Karpas-422 (cell line): ENCODE measurements around the gene SUSD6. TPM values are rescaled to one million over a fixed set of nuclear protein-coding genes. Genes with fewer than 3 reads are reported as not detected.

Experiments
- DNase-seq: peaks from one replicate; pipeline ENCODE4 v3.0.0-alpha.2; 2015
- H2AFZ ChIP-seq: fragments of 200-600 bp; sonication (generic); 2 replicates; pipeline ENCODE4 v1.6.1; 2014; ENCODE audit warnings: antibody characterized with exemption, low read length, mixed read lengths
- H3K27ac ChIP-seq: fragments of 200-600 bp; sonication (generic); 2 replicates; pipeline ENCODE4 v1.5.1; 2014; ENCODE audit warnings: mild to moderate bottlenecking, low read length, moderate library complexity
- H3K27me3 ChIP-seq: fragments of 200-600 bp; sonication (generic); 2 replicates; pipeline ENCODE4 v1.6.1; 2014; ENCODE audit warnings: low read length, mixed read lengths
- H3K36me3 ChIP-seq: fragments of 200-600 bp; sonication (generic); 2 replicates; pipeline ENCODE4 v1.6.1; 2014; ENCODE audit warnings: low read length, mixed read lengths; ENCODE audit not compliant: insufficient read depth
- H3K4me1 ChIP-seq: fragments of 200-600 bp; sonication (generic); 2 replicates; pipeline ENCODE4 v1.6.1; 2014; ENCODE audit warnings: mild to moderate bottlenecking, low read length, mixed read lengths
- H3K4me2 ChIP-seq: fragments of 200-600 bp; sonication (generic); 2 replicates; pipeline ENCODE4 v1.6.1; 2014; ENCODE audit warnings: low read length, low read depth, mild to moderate bottlenecking; ENCODE audit not compliant: poor library complexity, severe bottlenecking
- H3K4me3 ChIP-seq: fragments of 200-600 bp; sonication (generic); 2 replicates; pipeline ENCODE4 v1.5.1; 2014; ENCODE audit warnings: mild to moderate bottlenecking, antibody characterized with exemption, low read length, mixed read lengths
- H3K79me2 ChIP-seq: fragments of 200-600 bp; sonication (generic); 2 replicates; pipeline ENCODE4 v1.6.1; 2014; ENCODE audit warnings: mild to moderate bottlenecking, low read length, mixed read lengths
- H3K9ac ChIP-seq: fragments of 200-600 bp; sonication (generic); 2 replicates; pipeline ENCODE4 v1.6.0; 2014; ENCODE audit warnings: low read length
- H3K9me2 ChIP-seq: fragments of 200-600 bp; sonication (generic), shearing (Covaris generic); replicated peaks from 2 replicates; pipeline ENCODE4 v1.6.0; 2014; ENCODE audit warnings: mild to moderate bottlenecking, low read length, moderate library complexity; ENCODE audit not compliant: insufficient read depth
- H3K9me3 ChIP-seq: fragments of 300-700, 200-600 bp; sonication (generic); 2 replicates; pipeline ENCODE4 v1.6.1; 2014; ENCODE audit warnings: low read length, mixed read lengths
- H4K20me1 ChIP-seq: fragments of 200-600 bp; sonication (generic); 2 replicates; pipeline ENCODE4 v1.6.1; 2014; ENCODE audit warnings: mild to moderate bottlenecking, antibody characterized with exemption, low read length, low read depth; ENCODE audit not compliant: insufficient read depth
- total RNA-seq: library from RNA; depleted of rRNA; stranded (reverse); fragments of >200 nt; shearing (Covaris generic); gene quantifications from 2 replicates; pipeline ENCODE4 v1.2.3, GENCODE V29; 2014; ENCODE audit warnings: low replicate concordance

SUSD6 gene
- total RNA-seq, 1 experiment from 2014 or later: 46.0 TPM

- peak; percentile 78 for DNase-seq
- peak overlapping the region; percentile 90 for H3K27ac ChIP-seq
- peaks cover 20% of the 10 kb centered on the region for H4K20me1 ChIP-seq
- no peaks in the 10 kb centered on the region for H3K9me3 ChIP-seq
- H3K27me3 ChIP-seq: no peaks in the 10 kb centered on the region
- H3K9ac ChIP-seq: peak overlapping the region; percentile 60
- H3K4me1 ChIP-seq: peaks cover 100% of the 10 kb centered on the region
- no peaks in the 10 kb centered on the region for H3K9me2 ChIP-seq
- no peaks in the 10 kb centered on the region for H3K36me3 ChIP-seq
- H2AFZ ChIP-seq: no peak overlapping the region
- H3K4me3 ChIP-seq: peak overlapping the region; percentile 54
- H3K4me2 ChIP-seq: peak overlapping the region; percentile 67
- H3K79me2 ChIP-seq: peaks cover 100% of the 10 kb centered on the region
Measured at GRCh38 chr14:69629225-69630127, 18.1 kb downstream of the SUSD6 start.

DNA sequence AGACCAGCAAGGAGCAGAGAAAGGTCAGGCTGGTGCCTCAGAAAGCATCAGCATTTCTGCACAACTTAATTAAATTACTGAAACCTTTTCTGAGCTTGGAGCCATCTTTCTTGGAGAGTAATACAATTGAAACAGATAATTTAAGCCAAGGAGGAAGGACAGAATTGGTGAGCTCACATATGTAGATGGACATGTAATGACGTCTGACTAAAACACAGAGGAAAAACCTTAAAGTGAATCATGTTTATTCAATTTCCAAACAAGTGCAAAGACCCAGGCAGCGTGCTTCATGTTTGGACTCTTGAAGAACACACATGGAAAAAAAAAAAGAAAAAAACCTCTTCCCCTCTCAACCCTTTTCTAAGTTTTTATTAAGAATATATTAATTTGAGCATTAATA is 19.0 kb downstream of the SUSD6 start:
- Histone ChIP-seq H3K27me3 (no peaks in the 10 kb centered on the region), H3K27ac (peak overlapping the region; percentile 90), H3K9me2 (no peaks in the 10 kb centered on the region), H3K9ac (peak overlapping the region; percentile 60), H2AFZ (no peak overlapping the region), H3K4me3 (peak overlapping the region; percentile 54), H3K79me2 (peaks cover 100% of the 10 kb centered on the region), H3K36me3 (no peaks in the 10 kb centered on the region), H3K4me2 (peak overlapping the region; percentile 67), H3K9me3 (no peaks in the 10 kb centered on the region), H4K20me1 (peaks cover 20% of the 10 kb centered on the region), H3K4me1 (peaks cover 100% of the 10 kb centered on the region)
- DNase-seq: no peak

- H3K9ac ChIP-seq: peak overlapping the region; percentile 17
- peaks cover 20% of the 10 kb centered on the region for H4K20me1 ChIP-seq
- H3K9me3 ChIP-seq: no peaks in the 10 kb centered on the region
- peak overlapping the region; percentile 90 for H3K27ac ChIP-seq
- H3K79me2 ChIP-seq: peaks cover 100% of the 10 kb centered on the region
- H3K4me1 ChIP-seq: peaks cover 100% of the 10 kb centered on the region
- no peak overlapping the region for H2AFZ ChIP-seq
- no peak for DNase-seq
- H3K4me3 ChIP-seq: no peak overlapping the region
- H3K9me2 ChIP-seq: no peaks in the 10 kb centered on the region
- H3K27me3 ChIP-seq: no peaks in the 10 kb centered on the region
- H3K36me3 ChIP-seq: no peaks in the 10 kb centered on the region
- H3K4me2 ChIP-seq: peak overlapping the region; percentile 67
Measured at GRCh38 chr14:69631509-69631908, 20.1 kb downstream of the SUSD6 start.

GRCh38 chr14:69632164-69632563 is 20.8 kb downstream of the SUSD6 start:
- peaks cover 100% of the 10 kb centered on the region for H3K79me2 ChIP-seq
- DNase-seq: no peak
- H3K4me1 ChIP-seq: peaks cover 100% of the 10 kb centered on the region
- H3K27ac ChIP-seq: peak overlapping the region; percentile 90
- peak overlapping the region; percentile 17; the same call in 1 of the 2 replicates for H3K9ac ChIP-seq
- H2AFZ ChIP-seq: no peak overlapping the region
- no peaks in the 10 kb centered on the region for H3K36me3 ChIP-seq
- H3K27me3 ChIP-seq: no peaks in the 10 kb centered on the region
- H3K4me3 ChIP-seq: no peak overlapping the region
- H3K9me2 ChIP-seq: no peaks in the 10 kb centered on the region
- peak overlapping the region; percentile 67 for H3K4me2 ChIP-seq
- peaks cover 23% of the 10 kb centered on the region for H4K20me1 ChIP-seq
- no peaks in the 10 kb centered on the region for H3K9me3 ChIP-seq

DNA sequence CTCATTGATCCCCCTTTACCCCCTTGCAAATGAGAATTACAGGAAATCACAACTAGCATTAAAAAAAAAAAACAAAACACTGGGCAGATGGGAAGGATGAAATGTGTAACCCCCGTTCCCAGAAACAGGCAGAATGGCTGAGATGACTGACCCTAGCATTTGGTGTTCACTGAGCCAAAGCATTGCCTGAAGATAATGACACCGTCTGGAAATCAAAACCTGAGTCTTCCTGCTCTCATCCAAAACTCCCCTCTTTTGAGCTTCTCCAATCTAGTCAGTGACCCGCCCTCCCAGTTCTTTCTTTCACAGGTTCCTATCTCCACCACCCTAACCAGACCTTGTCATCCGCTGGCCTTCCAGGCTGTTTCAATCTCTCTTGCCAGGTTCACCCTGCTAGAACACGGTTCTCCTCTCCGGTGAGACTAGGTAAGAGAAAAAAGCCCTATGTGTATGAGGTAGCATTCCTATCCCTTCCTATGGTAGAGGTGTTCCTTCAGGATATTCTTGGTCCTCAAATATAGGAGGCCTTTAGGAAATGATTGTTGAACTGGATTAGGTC is 21.3 kb downstream of the SUSD6 start:
- Histone ChIP-seq H2AFZ (no peak overlapping the region), H3K9ac (0 out of 2 replicates have a peak overlapping the region, but pooled peaks have one; percentile 2), H3K9me3 (no peaks in the 10 kb centered on the region), H4K20me1 (peaks cover 23% of the 10 kb centered on the region), H3K27ac (peak overlapping the region; percentile 90), H3K27me3 (no peaks in the 10 kb centered on the region), H3K9me2 (no peaks in the 10 kb centered on the region), H3K79me2 (peaks cover 100% of the 10 kb centered on the region), H3K36me3 (no peaks in the 10 kb centered on the region), H3K4me2 (no peak overlapping the region), H3K4me1 (peaks cover 100% of the 10 kb centered on the region), H3K4me3 (no peak overlapping the region)
- no peak for DNase-seq

- Histone ChIP-seq H3K36me3 (no peaks in the 10 kb centered on the region), H3K27me3 (no peaks in the 10 kb centered on the region), H3K79me2 (peaks cover 100% of the 10 kb centered on the region), H4K20me1 (peaks cover 23% of the 10 kb centered on the region), H3K27ac (peak overlapping the region; percentile 90), H3K4me2 (peak overlapping the region; percentile 17), H3K9me3 (no peaks in the 10 kb centered on the region), H3K9me2 (no peaks in the 10 kb centered on the region), H3K9ac (0 out of 2 replicates have a peak overlapping the region, but pooled peaks have one; percentile 2), H2AFZ (no peak overlapping the region), H3K4me3 (no peak overlapping the region), H3K4me1 (peaks cover 100% of the 10 kb centered on the region)
- no peak for DNase-seq
Measured at GRCh38 chr14:69633238-69633637, 21.8 kb downstream of the SUSD6 start.

DNA sequence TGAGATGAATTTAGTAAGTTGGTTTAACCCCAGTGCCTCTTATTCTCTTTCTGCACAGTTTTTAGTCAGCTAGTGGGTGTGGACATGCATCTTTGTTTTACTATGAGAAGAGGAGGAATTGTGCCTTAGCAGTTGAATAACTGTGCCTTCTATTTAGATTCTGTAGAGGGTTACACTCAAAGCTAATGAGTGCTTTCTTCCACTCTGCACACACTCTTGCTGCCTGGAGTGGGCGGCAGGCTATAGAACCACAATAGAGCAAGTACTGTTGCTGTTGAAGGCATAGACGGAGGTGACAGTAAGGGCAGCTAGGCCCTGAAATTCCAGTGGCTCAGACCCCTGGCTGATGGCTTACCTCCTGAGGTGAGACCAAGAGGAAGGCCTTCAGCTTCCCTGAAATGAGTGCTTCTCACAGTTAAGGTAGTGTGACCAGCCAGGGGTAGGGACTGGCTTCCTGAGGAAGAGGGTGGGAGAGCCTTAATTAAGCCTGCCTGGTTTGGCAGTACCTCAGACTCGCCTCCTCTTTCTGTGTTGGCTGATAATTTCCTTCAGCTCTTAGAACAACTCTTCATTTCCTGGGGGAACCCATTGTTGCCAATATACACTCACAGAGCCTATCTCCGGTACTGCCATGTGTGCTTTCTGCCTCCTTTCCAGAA is 24.7 kb downstream of the SUSD6 start:
- H3K4me2 ChIP-seq: peak overlapping the region; percentile 17
- H3K27ac ChIP-seq: peak overlapping the region; percentile 90
- H3K79me2 ChIP-seq: peaks cover 100% of the 10 kb centered on the region
- H3K4me1 ChIP-seq: peaks cover 76% of the 10 kb centered on the region
- H3K9me3 ChIP-seq: peaks cover 8% of the 10 kb centered on the region
- no peak overlapping the region for H2AFZ ChIP-seq
- H4K20me1 ChIP-seq: peaks cover 16% of the 10 kb centered on the region
- H3K27me3 ChIP-seq: no peaks in the 10 kb centered on the region
- H3K4me3 ChIP-seq: no peak overlapping the region
- no peaks in the 10 kb centered on the region for H3K9me2 ChIP-seq
- peaks cover 12% of the 10 kb centered on the region for H3K36me3 ChIP-seq
- no peak for DNase-seq
- H3K9ac ChIP-seq: peak overlapping the region; percentile 40
